Activated T-cell treated with anti-CD3 and anti-CD28 coated beads for 1 hour (primary cell): Measurements from ENCODE around the gene RNF113B.

Source experiments
- DNase-seq: peaks from one replicate; pipeline ENCODE4 v3.0.0-alpha.2; 2020; ENCODE audit warnings: low read depth

RNF113B gene

GRCh38 chr13:98203646-98204326 is 26.7 kb upstream of the RNF113B start:
- DNase-seq: no peak

- no peak for DNase-seq
These were observed 24.9 kb upstream of the RNF113B start for GRCh38 chr13:98201984-98202383.

GRCh38 chr13:98201189-98201588 is 24.1 kb upstream of the RNF113B start:
- DNase-seq: no peak

GRCh38 chr13:98200211-98200878 is 23.3 kb upstream of the RNF113B start:
- no peak for DNase-seq

- DNase-seq: no peak
These were observed 22.4 kb upstream of the RNF113B start for GRCh38 chr13:98199480-98199879.

- DNase-seq: no peak
These were observed 21.6 kb upstream of the RNF113B start for GRCh38 chr13:98198683-98199082.

GRCh38 chr13:98195054-98195791 is 18.2 kb upstream of the RNF113B start:
- no peak for DNase-seq

- DNase-seq: no peak
These were observed 14.9 kb upstream of the RNF113B start for GRCh38 chr13:98192008-98192407.

GRCh38 chr13:98190889-98191444 is 13.9 kb upstream of the RNF113B start:
- DNase-seq: no peak

- no peak for DNase-seq
These were observed 12.9 kb upstream of the RNF113B start for GRCh38 chr13:98189841-98190505.

GRCh38 chr13:98188544-98189166 is 11.6 kb upstream of the RNF113B start:
- no peak for DNase-seq

- no peak for DNase-seq
These were observed 10.8 kb upstream of the RNF113B start for GRCh38 chr13:98187965-98188261.

GRCh38 chr13:98187155-98187964 is 10.3 kb upstream of the RNF113B start:
- no peak for DNase-seq

GRCh38 chr13:98184792-98185191 is 7.7 kb upstream of the RNF113B start:
- DNase-seq: no peak

- no peak for DNase-seq
These were observed 5.5 kb upstream of the RNF113B start for GRCh38 chr13:98182589-98182988.

GRCh38 chr13:98182153-98182552 is 5.1 kb upstream of the RNF113B start:
- no peak for DNase-seq

GRCh38 chr13:98181111-98181815 is 4.2 kb upstream of the RNF113B start:
- no peak for DNase-seq

GRCh38 chr13:98180092-98180491 is 3.0 kb upstream of the RNF113B start:
- no peak for DNase-seq

GRCh38 chr13:98175823-98176222 is 1.2 kb downstream of the RNF113B start:
- DNase-seq: no peak

- DNase-seq: no peak
These were observed 2.0 kb downstream of the RNF113B start for GRCh38 chr13:98175043-98175442.

GRCh38 chr13:98174307-98174706 is 2.8 kb downstream of the RNF113B start:
- DNase-seq: no peak
